ENCODE data around the gene PRM1. TPM values are rescaled to one million over a fixed set of nuclear protein-coding genes. Genes with fewer than 3 reads are reported as not detected.

The PRM1 gene
- total and polyA plus RNA-seq, 2 of the 13 experiments (the other 11 are each of a cell fraction or from before 2014, with no cell fraction given) = not detected

- TF ChIP-seq ZKSCAN8 (CRISPR knock-in tag; IDR thresholded peaks at IDR 0.05; ENCODE audit: borderline replicate concordance) (peak; percentile 85; the same call in 1 of the 2 replicates), GPBP1L1 (CRISPR knock-in tag; IDR thresholded peaks at IDR 0.05) (no peak), RAD51 (IDR thresholded peaks at IDR 0.05; ENCODE audit: borderline replicate concordance) (peak; percentile 91), ZNF768 (CRISPR knock-in tag; IDR thresholded peaks at IDR 0.05) (no peak; the same call in 1 of the 2 replicates), GPN1 (CRISPR knock-in tag; IDR thresholded peaks at IDR 0.05; ENCODE audit: borderline replicate concordance) (no peak), ZEB1 (IDR thresholded peaks at IDR 0.05; ENCODE audit: insufficient replicate concordance, low read depth) (no peak), ARID5B (CRISPR knock-in tag; IDR thresholded peaks at IDR 0.05) (peak; percentile 92), RNF2 (conservative IDR thresholded peaks at IDR 0.05; ENCODE audit: low read depth) (no peak), THAP7 (CRISPR knock-in tag; IDR thresholded peaks at IDR 0.05) (no peak), FOXO1 (CRISPR knock-in tag; IDR thresholded peaks at IDR 0.05) (peak; percentile 96; the same call in 1 of the 2 replicates), MIER2 (CRISPR knock-in tag; IDR thresholded peaks at IDR 0.05) (no peak; the same call in 1 of the 2 replicates), ZNF567 (CRISPR knock-in tag; IDR thresholded peaks at IDR 0.05; ENCODE audit: borderline replicate concordance) (no peak), ZNF605 (CRISPR knock-in tag; IDR thresholded peaks at IDR 0.05) (peak; percentile 83; the same call in 1 of the 2 replicates), U2AF2 (IDR thresholded peaks at IDR 0.05; ENCODE audit: low read depth, low read length) (no peak), ZNF124 (CRISPR knock-in tag; IDR thresholded peaks at IDR 0.05) (peak; percentile 55), ZNF646 (CRISPR knock-in tag; IDR thresholded peaks at IDR 0.05) (peak; percentile 65; the same call in 1 of the 2 replicates)
Measured at GRCh38 chr16:11309895-11310633, 28.9 kb upstream of the PRM1 start (continued).
